Esophagus muscularis mucosa (tissue), 3 donors: ENCODE data around the gene HOXB5.

Experiments used
- POLR2A ChIP-seq: fragments of 450-650 bp; IDR thresholded peaks from one replicate; pipeline ENCODE4 v1.6.1; 2017; ENCODE audit warnings: antibody characterized with exemption, moderate library complexity, mild to moderate bottlenecking, low read depth
- TF ChIP-seq, protein P1 (sequence below), 3 experiments: fragments of 200-600 bp in 2 of 3; fragments of 450-650 bp in 1 of 3; sonication (generic) in 2 of 3; IDR thresholded peaks; one replicate each; pipeline ENCODE4 v1.5.1; 2017 to 2019; ENCODE audit warnings: antibody characterized with exemption in 3 of 3, mild to moderate bottlenecking in 2 of 3, moderate library complexity in 1 of 3

DNA sequence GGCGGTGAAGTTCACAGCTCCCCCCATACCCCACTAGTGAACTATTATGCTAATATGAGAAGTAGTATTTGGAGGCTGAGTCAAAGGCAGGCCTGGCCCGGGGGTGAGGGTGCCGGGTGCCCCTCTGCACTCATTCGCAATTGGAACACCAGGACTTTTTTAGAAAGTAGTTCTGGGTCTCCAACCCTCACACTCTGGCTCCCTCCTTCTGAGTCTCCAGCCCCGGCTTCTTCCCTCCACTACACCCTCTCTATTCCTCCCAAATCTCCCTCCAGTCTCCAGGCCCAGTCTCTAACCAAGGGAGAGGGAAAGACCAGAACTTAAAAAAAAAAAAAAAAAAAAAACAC is 37.4 kb downstream of the HOXB5 start:
- TF ChIP-seq, protein P1, sequence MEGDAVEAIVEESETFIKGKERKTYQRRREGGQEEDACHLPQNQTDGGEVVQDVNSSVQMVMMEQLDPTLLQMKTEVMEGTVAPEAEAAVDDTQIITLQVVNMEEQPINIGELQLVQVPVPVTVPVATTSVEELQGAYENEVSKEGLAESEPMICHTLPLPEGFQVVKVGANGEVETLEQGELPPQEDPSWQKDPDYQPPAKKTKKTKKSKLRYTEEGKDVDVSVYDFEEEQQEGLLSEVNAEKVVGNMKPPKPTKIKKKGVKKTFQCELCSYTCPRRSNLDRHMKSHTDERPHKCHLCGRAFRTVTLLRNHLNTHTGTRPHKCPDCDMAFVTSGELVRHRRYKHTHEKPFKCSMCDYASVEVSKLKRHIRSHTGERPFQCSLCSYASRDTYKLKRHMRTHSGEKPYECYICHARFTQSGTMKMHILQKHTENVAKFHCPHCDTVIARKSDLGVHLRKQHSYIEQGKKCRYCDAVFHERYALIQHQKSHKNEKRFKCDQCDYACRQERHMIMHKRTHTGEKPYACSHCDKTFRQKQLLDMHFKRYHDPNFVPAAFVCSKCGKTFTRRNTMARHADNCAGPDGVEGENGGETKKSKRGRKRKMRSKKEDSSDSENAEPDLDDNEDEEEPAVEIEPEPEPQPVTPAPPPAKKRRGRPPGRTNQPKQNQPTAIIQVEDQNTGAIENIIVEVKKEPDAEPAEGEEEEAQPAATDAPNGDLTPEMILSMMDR (IDR thresholded peaks at IDR 0.05), result no peak
- TF ChIP-seq POLR2A, result no peak
